DMS153 treated with DMSO at 0.1 percent for 48 hours (cell line): ENCODE data around the gene CAPSL.
"Not testable (repeated sequence)": the region's sequence is repeated elsewhere in the genome, so short reads cannot be mapped to it uniquely, and the experiment has no call there.

Source experiments
- DNase-seq: peaks from one replicate; lab custom pipeline; 2025; ENCODE audit not compliant: unreplicated experiment; lab: John Stamatoyannopoulos, UW

Gene CAPSL

GRCh38 chr5:35908228-35908627 lies 30.2 kb downstream of the CAPSL start:
- no peak for DNase-seq

- no peak for DNase-seq
Observed at GRCh38 chr5:35904443-35905132, 33.8 kb downstream of the CAPSL start.

GRCh38 chr5:35903631-35904203 lies 34.7 kb downstream of the CAPSL start:
- DNase-seq = no peak

- DNase-seq = no peak
Observed at GRCh38 chr5:35902046-35902672, 36.3 kb downstream of the CAPSL start.

GRCh38 chr5:35900972-35901695 lies 37.3 kb downstream of the CAPSL start:
- no peak for DNase-seq

- DNase-seq = no peak
Observed at GRCh38 chr5:35899800-35900199, 38.6 kb downstream of the CAPSL start.

GRCh38 chr5:35898952-35899660 lies 39.3 kb downstream of the CAPSL start:
- no peak for DNase-seq

- DNase-seq = no peak
Observed at GRCh38 chr5:35894131-35894530, 44.3 kb downstream of the CAPSL start.

GRCh38 chr5:35892799-35893198 lies 45.6 kb downstream of the CAPSL start:
- DNase-seq = not testable (repeated sequence)

- no peak for DNase-seq
Observed at GRCh38 chr5:35890021-35891020, 48.1 kb downstream of the CAPSL start.

GRCh38 chr5:35887321-35888100 lies 50.9 kb downstream of the CAPSL start:
- no peak for DNase-seq

GRCh38 chr5:35886381-35886780 lies 52.0 kb downstream of the CAPSL start:
- DNase-seq = no peak

GRCh38 chr5:35884773-35885172 lies 53.6 kb downstream of the CAPSL start:
- DNase-seq = no peak

- no peak for DNase-seq
Observed at GRCh38 chr5:35884191-35884769, 54.1 kb downstream of the CAPSL start.

GRCh38 chr5:35881758-35882157 lies 56.7 kb downstream of the CAPSL start:
- no peak for DNase-seq

GRCh38 chr5:35880156-35880555 lies 58.3 kb downstream of the CAPSL start:
- DNase-seq = no peak

- DNase-seq = no peak
Observed at GRCh38 chr5:35879649-35880048, 58.8 kb downstream of the CAPSL start.

GRCh38 chr5:35879096-35879495 lies 59.3 kb downstream of the CAPSL start:
- DNase-seq = no peak

- no peak for DNase-seq
Observed at GRCh38 chr5:35878079-35878478, 60.3 kb downstream of the CAPSL start.
